ENCODE measurements around the gene PLEKHM1. TPM values are rescaled to one million over a fixed set of nuclear protein-coding genes. Genes with fewer than 3 reads are reported as not detected.

PLEKHM1 gene
- polyA plus RNA-seq, 2 donors, result 43.9 to 80.4 TPM

- Histone ChIP-seq H3K27me3 (ENCODE audit: control insufficient read depth in 1 of 2, insufficient read depth in 2 of 2, low read length in 2 of 2) (no peaks in the 10 kb centered on the region), H3K9me3 (ENCODE audit: control insufficient read depth in 2 of 2, insufficient read depth in 1 of 2, low read depth in 1 of 2, low read length in 1 of 2) (no peaks in the 10 kb centered on the region), H3K27ac (ENCODE audit: low read depth in 2 of 2, low read length in 1 of 2) (peak overlapping the region in 1 of 2 donors; percentile 35), H3K4me1 (ENCODE audit: control insufficient read depth in 2 of 2, insufficient read depth in 2 of 2, low read length in 1 of 2) (peaks cover 6 to 9% of the 10 kb centered on the region in 2 donors), H3K4me3 (ENCODE audit: low read depth in 1 of 2, low read length in 2 of 2) (no peak overlapping the region), H3K36me3 (ENCODE audit: control insufficient read depth in 2 of 2, insufficient read depth in 2 of 2, low read length in 1 of 2) (peaks cover 6 to 34% of the 10 kb centered on the region in 2 donors)
- WGBS, 2 donors, result 77% methylated on average over 13 to 14 of the region's 14 CpGs
Measured at GRCh38 chr17:45404870-45405249, 85.7 kb downstream of the PLEKHM1 start.

GRCh38 chr17:45403906-45404490, 86.5 kb downstream of the PLEKHM1 start:
- H3K27me3 ChIP-seq (ENCODE audit: control insufficient read depth in 1 of 2, insufficient read depth in 2 of 2, low read length in 2 of 2), result no peaks in the 10 kb centered on the region
- no peaks in the 10 kb centered on the region for H3K9me3 ChIP-seq (ENCODE audit: control insufficient read depth in 2 of 2, insufficient read depth in 1 of 2, low read depth in 1 of 2, low read length in 1 of 2)
- H3K4me1 ChIP-seq (ENCODE audit: control insufficient read depth in 2 of 2, insufficient read depth in 2 of 2, low read length in 1 of 2), result peaks cover 3 to 6% of the 10 kb centered on the region in 2 donors
- H3K27ac ChIP-seq (ENCODE audit: low read depth in 2 of 2, low read length in 1 of 2), result no peak overlapping the region
- 94% methylated on average over 10 of the region's 10 CpGs for WGBS, 2 donors
- H3K36me3 ChIP-seq (ENCODE audit: control insufficient read depth in 2 of 2, insufficient read depth in 2 of 2, low read length in 1 of 2), result peaks cover 6 to 30% of the 10 kb centered on the region in 2 donors
- H3K4me3 ChIP-seq (ENCODE audit: low read depth in 1 of 2, low read length in 2 of 2), result no peak overlapping the region

GRCh38 chr17:45402916-45403315, 87.6 kb downstream of the PLEKHM1 start:
- no peak overlapping the region for H3K4me3 ChIP-seq (ENCODE audit: low read depth in 1 of 2, low read length in 2 of 2)
- peaks cover 6 to 35% of the 10 kb centered on the region in 2 donors for H3K36me3 ChIP-seq (ENCODE audit: control insufficient read depth in 2 of 2, insufficient read depth in 2 of 2, low read length in 1 of 2)
- peak overlapping the region; percentile 2 to 11 for H3K27ac ChIP-seq (ENCODE audit: low read depth in 2 of 2, low read length in 1 of 2)
- no peaks in the 10 kb centered on the region for H3K27me3 ChIP-seq (ENCODE audit: control insufficient read depth in 1 of 2, insufficient read depth in 2 of 2, low read length in 2 of 2)
- H3K9me3 ChIP-seq (ENCODE audit: control insufficient read depth in 2 of 2, insufficient read depth in 1 of 2, low read depth in 1 of 2, low read length in 1 of 2), result no peaks in the 10 kb centered on the region
- peaks cover 3% of the 10 kb centered on the region in 2 donors for H3K4me1 ChIP-seq (ENCODE audit: control insufficient read depth in 2 of 2, insufficient read depth in 2 of 2, low read length in 1 of 2)
- WGBS, 2 donors, result 73 to 94% methylated on average over 1 of the region's 1 CpG

GRCh38 chr17:45398800-45399199, 91.7 kb downstream of the PLEKHM1 start:
- Histone ChIP-seq H3K27ac (ENCODE audit: low read depth in 2 of 2, low read length in 1 of 2) (no peak overlapping the region), H3K4me1 (ENCODE audit: control insufficient read depth in 2 of 2, insufficient read depth in 2 of 2, low read length in 1 of 2) (no peaks in the 10 kb centered on the region), H3K36me3 (ENCODE audit: control insufficient read depth in 2 of 2, insufficient read depth in 2 of 2, low read length in 1 of 2) (peaks cover 2 to 50% of the 10 kb centered on the region in 2 donors), H3K9me3 (ENCODE audit: control insufficient read depth in 2 of 2, insufficient read depth in 1 of 2, low read depth in 1 of 2, low read length in 1 of 2) (no peaks in the 10 kb centered on the region), H3K4me3 (ENCODE audit: low read depth in 1 of 2, low read length in 2 of 2) (no peak overlapping the region), H3K27me3 (ENCODE audit: control insufficient read depth in 1 of 2, insufficient read depth in 2 of 2, low read length in 2 of 2) (no peaks in the 10 kb centered on the region)
- 77 to 80% methylated on average over 5 of the region's 5 CpGs for WGBS, 2 donors

- no peaks in the 10 kb centered on the region for H3K9me3 ChIP-seq (ENCODE audit: control insufficient read depth in 2 of 2, insufficient read depth in 1 of 2, low read depth in 1 of 2, low read length in 1 of 2)
- WGBS, 2 donors, result 74 to 75% methylated on average over 5 of the region's 5 CpGs
- H3K27ac ChIP-seq (ENCODE audit: low read depth in 2 of 2, low read length in 1 of 2), result peak overlapping the region in 1 of 2 donors; percentile 45
- no peaks in the 10 kb centered on the region for H3K4me1 ChIP-seq (ENCODE audit: control insufficient read depth in 2 of 2, insufficient read depth in 2 of 2, low read length in 1 of 2)
- H3K4me3 ChIP-seq (ENCODE audit: low read depth in 1 of 2, low read length in 2 of 2), result no peak overlapping the region
- H3K36me3 ChIP-seq (ENCODE audit: control insufficient read depth in 2 of 2, insufficient read depth in 2 of 2, low read length in 1 of 2), result peaks cover 3 to 41% of the 10 kb centered on the region in 2 donors
- no peaks in the 10 kb centered on the region for H3K27me3 ChIP-seq (ENCODE audit: control insufficient read depth in 1 of 2, insufficient read depth in 2 of 2, low read length in 2 of 2)
Measured at GRCh38 chr17:45397796-45398195, 92.7 kb downstream of the PLEKHM1 start.

GRCh38 chr17:45396496-45397205, 93.9 kb downstream of the PLEKHM1 start:
- WGBS, 2 donors, result 90% methylated on average over 37 to 50 of the region's 50 CpGs
- Histone ChIP-seq H3K4me1 (ENCODE audit: control insufficient read depth in 2 of 2, insufficient read depth in 2 of 2, low read length in 1 of 2) (no peaks in the 10 kb centered on the region), H3K9me3 (ENCODE audit: control insufficient read depth in 2 of 2, insufficient read depth in 1 of 2, low read depth in 1 of 2, low read length in 1 of 2) (no peaks in the 10 kb centered on the region), H3K27me3 (ENCODE audit: control insufficient read depth in 1 of 2, insufficient read depth in 2 of 2, low read length in 2 of 2) (no peaks in the 10 kb centered on the region), H3K4me3 (ENCODE audit: low read depth in 1 of 2, low read length in 2 of 2) (no peak overlapping the region), H3K36me3 (ENCODE audit: control insufficient read depth in 2 of 2, insufficient read depth in 2 of 2, low read length in 1 of 2) (peaks cover 3 to 39% of the 10 kb centered on the region in 2 donors), H3K27ac (ENCODE audit: low read depth in 2 of 2, low read length in 1 of 2) (no peak overlapping the region)

GRCh38 chr17:45395569-45396415, 94.7 kb downstream of the PLEKHM1 start:
- 81 to 84% methylated on average over 60 of the region's 60 CpGs for WGBS, 2 donors
- Histone ChIP-seq H3K27ac (ENCODE audit: low read depth in 2 of 2, low read length in 1 of 2) (no peak overlapping the region), H3K4me1 (ENCODE audit: control insufficient read depth in 2 of 2, insufficient read depth in 2 of 2, low read length in 1 of 2) (no peaks in the 10 kb centered on the region), H3K27me3 (ENCODE audit: control insufficient read depth in 1 of 2, insufficient read depth in 2 of 2, low read length in 2 of 2) (no peaks in the 10 kb centered on the region), H3K9me3 (ENCODE audit: control insufficient read depth in 2 of 2, insufficient read depth in 1 of 2, low read depth in 1 of 2, low read length in 1 of 2) (no peaks in the 10 kb centered on the region), H3K4me3 (ENCODE audit: low read depth in 1 of 2, low read length in 2 of 2) (no peak overlapping the region), H3K36me3 (ENCODE audit: control insufficient read depth in 2 of 2, insufficient read depth in 2 of 2, low read length in 1 of 2) (peaks cover 3 to 39% of the 10 kb centered on the region in 2 donors)

GRCh38 chr17:45394913-45395568, 95.5 kb downstream of the PLEKHM1 start:
- H3K27me3 ChIP-seq (ENCODE audit: control insufficient read depth in 1 of 2, insufficient read depth in 2 of 2, low read length in 2 of 2), result no peaks in the 10 kb centered on the region
- H3K9me3 ChIP-seq (ENCODE audit: control insufficient read depth in 2 of 2, insufficient read depth in 1 of 2, low read depth in 1 of 2, low read length in 1 of 2), result no peaks in the 10 kb centered on the region
- no peak overlapping the region for H3K27ac ChIP-seq (ENCODE audit: low read depth in 2 of 2, low read length in 1 of 2)
- H3K36me3 ChIP-seq (ENCODE audit: control insufficient read depth in 2 of 2, insufficient read depth in 2 of 2, low read length in 1 of 2), result peaks cover 3 to 37% of the 10 kb centered on the region in 2 donors
- no peaks in the 10 kb centered on the region for H3K4me1 ChIP-seq (ENCODE audit: control insufficient read depth in 2 of 2, insufficient read depth in 2 of 2, low read length in 1 of 2)
- H3K4me3 ChIP-seq (ENCODE audit: low read depth in 1 of 2, low read length in 2 of 2), result peak overlapping the region in 1 of 2 donors; percentile 2
- WGBS, 2 donors, result 30 to 39% methylated on average over 29 to 30 of the region's 30 CpGs

GRCh38 chr17:45394564-45394912, 96.0 kb downstream of the PLEKHM1 start:
- no peak overlapping the region for H3K27ac ChIP-seq (ENCODE audit: low read depth in 2 of 2, low read length in 1 of 2)
- H3K36me3 ChIP-seq (ENCODE audit: control insufficient read depth in 2 of 2, insufficient read depth in 2 of 2, low read length in 1 of 2), result peaks cover 3 to 37% of the 10 kb centered on the region in 2 donors
- H3K27me3 ChIP-seq (ENCODE audit: control insufficient read depth in 1 of 2, insufficient read depth in 2 of 2, low read length in 2 of 2), result no peaks in the 10 kb centered on the region
- no peaks in the 10 kb centered on the region for H3K9me3 ChIP-seq (ENCODE audit: control insufficient read depth in 2 of 2, insufficient read depth in 1 of 2, low read depth in 1 of 2, low read length in 1 of 2)
- H3K4me3 ChIP-seq (ENCODE audit: low read depth in 1 of 2, low read length in 2 of 2), result no peak overlapping the region
- H3K4me1 ChIP-seq (ENCODE audit: control insufficient read depth in 2 of 2, insufficient read depth in 2 of 2, low read length in 1 of 2), result no peaks in the 10 kb centered on the region
- WGBS, 2 donors, result 79 to 80% methylated on average over 4 of the region's 4 CpGs

Measured in esophagus (tissue), 2 donors.